GM12873 (cell line): ENCODE results near the gene NKAIN2.

Experiments
- TF ChIP-seq, protein P1 (sequence below): IDR thresholded peaks from 2 replicates; pipeline ENCODE4 v1.5.1; 2012; ENCODE audit warnings: low read depth, mild to moderate bottlenecking, moderate library complexity, low read length, control low read depth; ENCODE audit not compliant: insufficient read depth; ENCODE audit errors: missing control alignments

Gene NKAIN2

GRCh38 chr6:124285146-124285545, 481.5 kb downstream of the NKAIN2 start:
- TF ChIP-seq, protein P1, sequence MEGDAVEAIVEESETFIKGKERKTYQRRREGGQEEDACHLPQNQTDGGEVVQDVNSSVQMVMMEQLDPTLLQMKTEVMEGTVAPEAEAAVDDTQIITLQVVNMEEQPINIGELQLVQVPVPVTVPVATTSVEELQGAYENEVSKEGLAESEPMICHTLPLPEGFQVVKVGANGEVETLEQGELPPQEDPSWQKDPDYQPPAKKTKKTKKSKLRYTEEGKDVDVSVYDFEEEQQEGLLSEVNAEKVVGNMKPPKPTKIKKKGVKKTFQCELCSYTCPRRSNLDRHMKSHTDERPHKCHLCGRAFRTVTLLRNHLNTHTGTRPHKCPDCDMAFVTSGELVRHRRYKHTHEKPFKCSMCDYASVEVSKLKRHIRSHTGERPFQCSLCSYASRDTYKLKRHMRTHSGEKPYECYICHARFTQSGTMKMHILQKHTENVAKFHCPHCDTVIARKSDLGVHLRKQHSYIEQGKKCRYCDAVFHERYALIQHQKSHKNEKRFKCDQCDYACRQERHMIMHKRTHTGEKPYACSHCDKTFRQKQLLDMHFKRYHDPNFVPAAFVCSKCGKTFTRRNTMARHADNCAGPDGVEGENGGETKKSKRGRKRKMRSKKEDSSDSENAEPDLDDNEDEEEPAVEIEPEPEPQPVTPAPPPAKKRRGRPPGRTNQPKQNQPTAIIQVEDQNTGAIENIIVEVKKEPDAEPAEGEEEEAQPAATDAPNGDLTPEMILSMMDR = no peak

DNA sequence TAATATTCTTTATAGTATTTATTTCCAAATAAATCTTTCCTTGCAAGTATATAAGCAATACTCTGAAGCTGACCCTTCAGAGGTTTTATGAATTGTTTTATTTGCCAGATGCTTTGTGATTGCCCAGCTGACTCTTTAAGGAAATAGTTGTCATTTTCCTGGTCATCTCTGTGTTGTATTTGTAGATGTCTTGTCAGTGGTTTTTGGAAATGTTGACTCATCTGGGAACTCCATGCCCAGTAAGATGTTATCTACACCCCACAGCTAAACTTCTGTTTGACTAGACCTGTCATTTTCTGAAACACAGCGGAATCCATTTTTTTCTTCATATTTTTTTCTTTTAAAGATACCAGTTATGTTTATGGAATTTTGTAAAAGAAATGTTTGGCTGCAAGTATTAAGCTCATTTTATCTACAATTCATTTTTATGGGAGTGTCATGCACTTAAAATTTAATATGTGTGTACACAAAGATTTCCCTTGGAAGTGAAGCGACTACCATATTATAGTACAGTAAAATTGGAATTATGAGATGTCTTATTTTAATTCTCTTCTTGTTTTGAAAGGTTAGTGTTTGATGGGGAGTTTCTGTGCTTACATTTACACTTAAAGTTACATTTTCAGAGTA, 491.0 kb downstream of the NKAIN2 start:
- TF ChIP-seq, protein P1 = no peak

DNA sequence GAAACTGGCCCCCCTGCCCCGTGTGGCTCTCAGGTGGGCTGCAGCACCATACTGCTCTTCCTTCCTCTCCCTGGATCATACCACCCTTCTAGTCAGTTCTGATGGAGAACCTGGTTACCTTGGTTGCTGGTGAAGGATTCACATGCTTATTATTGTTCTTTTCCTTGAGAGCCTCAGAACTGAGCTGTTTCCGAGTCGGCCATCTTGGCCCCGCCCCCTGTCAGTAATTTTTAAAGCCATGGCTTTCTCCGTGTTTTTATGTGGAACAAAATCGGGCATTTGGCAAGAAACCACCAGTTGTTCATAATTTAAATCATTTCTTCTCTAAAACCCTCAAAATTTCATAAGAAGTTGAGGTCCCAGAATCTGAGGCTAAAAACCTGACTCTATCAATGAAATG, 493.8 kb downstream of the NKAIN2 start:
- TF ChIP-seq, protein P1 = no peak

GRCh38 chr6:124298730-124299129, 495.1 kb downstream of the NKAIN2 start:
- TF ChIP-seq, protein P1 = no peak

GRCh38 chr6:124303971-124304370, 500.3 kb downstream of the NKAIN2 start:
- TF ChIP-seq, protein P1 = no peak

DNA sequence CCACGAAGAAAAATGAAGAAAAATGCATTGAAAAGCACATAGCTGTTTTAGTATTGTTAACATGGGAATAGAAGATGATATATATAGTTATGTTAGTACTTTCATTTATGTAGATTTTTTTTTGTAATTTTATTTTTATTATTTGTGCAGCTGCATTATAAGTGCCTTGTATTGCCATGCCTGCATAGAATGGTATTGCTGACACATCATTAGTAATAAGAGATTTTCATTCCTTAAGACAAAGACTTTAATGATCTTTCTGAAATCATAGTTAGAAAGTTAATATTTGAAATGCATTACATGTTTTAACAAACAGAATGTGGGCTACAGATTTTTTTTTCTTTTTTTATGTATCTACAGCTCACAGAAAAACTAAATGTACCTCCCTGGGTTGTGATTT, 506.5 kb downstream of the NKAIN2 start:
- TF ChIP-seq, protein P1 = no peak

DNA sequence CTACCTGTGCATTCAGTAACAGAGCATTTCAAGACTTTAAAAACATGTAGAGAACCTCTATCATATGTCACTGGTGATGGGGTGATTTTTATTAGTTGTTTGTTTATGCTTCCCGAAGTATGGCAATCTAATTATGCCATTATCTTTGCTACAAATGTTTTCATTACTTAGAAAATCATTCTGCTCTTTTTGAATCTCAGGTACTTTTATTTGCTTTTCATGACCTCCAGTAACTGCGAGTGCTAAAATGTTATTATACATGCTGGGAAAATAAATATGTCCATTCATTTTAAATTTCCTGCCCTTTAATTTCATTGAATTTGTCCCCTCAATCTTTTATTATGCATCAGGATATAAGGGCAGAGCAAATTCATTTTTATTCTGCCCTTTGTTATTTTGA, 515.7 kb downstream of the NKAIN2 start:
- TF ChIP-seq, protein P1 = no peak

DNA sequence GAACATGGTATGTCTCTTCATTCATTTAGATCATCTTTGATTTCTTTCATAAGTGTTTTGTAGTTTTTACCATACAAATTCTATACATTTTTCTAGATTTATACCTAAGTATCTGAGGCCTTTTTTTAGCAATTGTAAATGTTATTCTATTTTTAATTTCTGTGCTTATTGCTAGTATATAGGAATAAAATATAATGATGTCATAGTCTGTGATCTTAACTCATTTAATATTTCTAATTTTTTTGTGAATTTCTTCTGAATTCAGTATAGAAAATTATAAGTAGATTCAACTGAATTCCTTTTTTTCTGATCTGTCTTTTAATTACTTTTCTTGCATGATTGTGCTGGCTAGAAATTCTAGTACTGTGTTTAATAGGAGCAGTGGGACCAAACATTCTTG, 520.6 kb downstream of the NKAIN2 start:
- TF ChIP-seq, protein P1 = no peak
